Tibial artery (tissue), 4 donors: ENCODE results near the gene SHLD2.
A peak's percentile ranks its signal among the peaks of the same experiment; 100 is the strongest.
"Not testable (repeated sequence)": the region's sequence is repeated elsewhere in the genome, so short reads cannot be mapped to it uniquely, and the experiment has no call there.

Experiments used
- DNase-seq, 2 donors: peaks; one replicate each; pipeline ENCODE4 v3.0.0-alpha.2; 2019
- H3K27ac ChIP-seq, 2 donors: fragments of 200-600 bp; sonication (generic) in 1 of 2; 1 replicate in 1 of 2; 2 replicates in 1 of 2; pipeline ENCODE4 v1.5.1; 2018 to 2019; ENCODE audit warnings: mild to moderate bottlenecking in 1 of 2
- H3K27me3 ChIP-seq, 2 donors: fragments of 200-600 bp; sonication (generic) in 1 of 2; one replicate each; pipeline versions ENCODE4 v1.5.1 to v1.6.0; 2016 to 2019
- H3K36me3 ChIP-seq, 3 donors: fragments of 200-600 bp; sonication (generic) in 2 of 3; one replicate each; pipeline ENCODE4 v1.5.1; 2016 to 2019; ENCODE audit warnings: mild to moderate bottlenecking in 2 of 3
- H3K4me1 ChIP-seq, 4 donors: fragments of 200-600 bp; sonication (generic) in 2 of 4; 1 replicate in 3 of 4; 2 replicates in 1 of 4; pipeline ENCODE4 v1.5.1; 2016 to 2019
- H3K4me3 ChIP-seq, 2 donors: fragments of 200-600 bp; sonication (generic) in 1 of 2; 1 replicate in 1 of 2; 2 replicates in 1 of 2; pipeline ENCODE4 v1.5.1; 2018 to 2019; ENCODE audit warnings: mild to moderate bottlenecking in 2 of 2
- H3K9me3 ChIP-seq, 3 donors: fragments of 200-600 bp; sonication (generic) in 1 of 3; one replicate each; pipeline ENCODE4 v1.5.1; 2016 to 2019
- CTCF ChIP-seq, 2 experiments: fragments of 200-600 bp in 1 of 2; fragments of 450-650 bp in 1 of 2; IDR thresholded peaks; one replicate each; pipeline ENCODE4 v1.5.1; 2017 to 2019; ENCODE audit warnings: antibody characterized with exemption in 2 of 2, mild to moderate bottlenecking in 1 of 2, moderate library complexity in 1 of 2
- intact Hi-C: fragments of 100-400 bp; cut with DNase I; formaldehyde crosslinking; loops from one replicate; pipeline ENCODE4 v1.15.0; 2023; ENCODE audit warnings: low total_unique reads

Gene SHLD2

GRCh38 chr10:87149020-87149609 lies 54.1 kb downstream of the SHLD2 start:
- H3K4me1 ChIP-seq, H3K4me3 ChIP-seq, H3K36me3 ChIP-seq, DNase-seq, H3K27me3 ChIP-seq, intact Hi-C loops, H3K9me3 ChIP-seq, H3K27ac ChIP-seq: not testable (repeated sequence)
- TF ChIP-seq CTCF (IDR thresholded peaks at IDR 0.05), result peak in 1 of 2 experiments; percentile 4

- H3K36me3 ChIP-seq, H3K27me3 ChIP-seq, H3K27ac ChIP-seq, intact Hi-C loops, DNase-seq, H3K4me1 ChIP-seq, H3K4me3 ChIP-seq, H3K9me3 ChIP-seq: not testable (repeated sequence)
Observed at GRCh38 chr10:87151516-87151915, 56.5 kb downstream of the SHLD2 start.

- intact Hi-C loops, H3K27me3 ChIP-seq, H3K4me1 ChIP-seq, DNase-seq, H3K9me3 ChIP-seq, H3K4me3 ChIP-seq, H3K27ac ChIP-seq: not testable (repeated sequence)
- H3K36me3 ChIP-seq, result peaks cover 0 to 12% (median 0%) of the 10 kb centered on the region in 3 donors
Observed at GRCh38 chr10:87156841-87157240, 61.8 kb downstream of the SHLD2 start.

GRCh38 chr10:87157821-87158220 lies 62.8 kb downstream of the SHLD2 start:
- H3K36me3 ChIP-seq, result peaks cover 0 to 12% (median 0%) of the 10 kb centered on the region in 3 donors
- H3K27ac ChIP-seq, intact Hi-C loops, H3K4me3 ChIP-seq, DNase-seq, H3K9me3 ChIP-seq, H3K4me1 ChIP-seq, H3K27me3 ChIP-seq: not testable (repeated sequence)

- H3K4me1 ChIP-seq, H3K4me3 ChIP-seq, H3K36me3 ChIP-seq, intact Hi-C loops, H3K27ac ChIP-seq, H3K27me3 ChIP-seq, DNase-seq, H3K9me3 ChIP-seq: not testable (repeated sequence)
Observed at GRCh38 chr10:87162703-87163293, 67.8 kb downstream of the SHLD2 start.

GRCh38 chr10:87163414-87163813 lies 68.4 kb downstream of the SHLD2 start:
- intact Hi-C loops, H3K9me3 ChIP-seq, DNase-seq, H3K4me1 ChIP-seq, H3K36me3 ChIP-seq, H3K27ac ChIP-seq, H3K4me3 ChIP-seq, H3K27me3 ChIP-seq: not testable (repeated sequence)

- H3K9me3 ChIP-seq, intact Hi-C loops, H3K4me1 ChIP-seq, H3K27ac ChIP-seq, H3K27me3 ChIP-seq, DNase-seq, H3K4me3 ChIP-seq, H3K36me3 ChIP-seq: not testable (repeated sequence)
Observed at GRCh38 chr10:87169857-87170256, 74.9 kb downstream of the SHLD2 start.

- H3K36me3 ChIP-seq, H3K27ac ChIP-seq, intact Hi-C loops: not testable (repeated sequence)
Observed at GRCh38 chr10:87170705-87171104, 75.7 kb downstream of the SHLD2 start.

GRCh38 chr10:87171670-87172069 lies 76.7 kb downstream of the SHLD2 start:
- H3K9me3 ChIP-seq, DNase-seq, intact Hi-C loops, H3K4me1 ChIP-seq, H3K27me3 ChIP-seq, H3K27ac ChIP-seq, H3K36me3 ChIP-seq, H3K4me3 ChIP-seq: not testable (repeated sequence)

More at GRCh38 chr10:87170705-87171104, 75.7 kb downstream of the SHLD2 start:
- not testable (repeated sequence) for H3K4me3 ChIP-seq, H3K27me3 ChIP-seq, DNase-seq, H3K4me1 ChIP-seq, H3K9me3 ChIP-seq

- intact Hi-C loops, H3K27me3 ChIP-seq, DNase-seq, H3K9me3 ChIP-seq, H3K4me1 ChIP-seq, H3K36me3 ChIP-seq, H3K4me3 ChIP-seq, H3K27ac ChIP-seq: not testable (repeated sequence)
Observed at GRCh38 chr10:87172178-87172577, 77.2 kb downstream of the SHLD2 start.

- H3K27ac ChIP-seq, DNase-seq, H3K9me3 ChIP-seq, H3K4me3 ChIP-seq, intact Hi-C loops, H3K36me3 ChIP-seq, H3K4me1 ChIP-seq, H3K27me3 ChIP-seq: not testable (repeated sequence)
Observed at GRCh38 chr10:87177587-87177986, 82.6 kb downstream of the SHLD2 start.

GRCh38 chr10:87184421-87184820 lies 89.4 kb downstream of the SHLD2 start:
- H3K36me3 ChIP-seq, result peaks cover 13 to 17% (median 14%) of the 10 kb centered on the region in 3 donors
- H3K4me1 ChIP-seq, H3K9me3 ChIP-seq, H3K27me3 ChIP-seq, H3K4me3 ChIP-seq, intact Hi-C loops, H3K27ac ChIP-seq: not testable (repeated sequence)
- peak in 1 of 2 donors; percentile 30 for DNase-seq

GRCh38 chr10:87186016-87186415 lies 91.0 kb downstream of the SHLD2 start:
- intact Hi-C loops, H3K27me3 ChIP-seq: not testable (repeated sequence)
- peaks cover 13 to 20% (median 17%) of the 10 kb centered on the region in 3 donors for H3K36me3 ChIP-seq

GRCh38 chr10:87187573-87187972 lies 92.6 kb downstream of the SHLD2 start:
- DNase-seq, H3K4me3 ChIP-seq, H3K27ac ChIP-seq, intact Hi-C loops, H3K27me3 ChIP-seq, H3K4me1 ChIP-seq, H3K9me3 ChIP-seq: not testable (repeated sequence)
- peaks cover 13 to 26% (median 17%) of the 10 kb centered on the region in 3 donors for H3K36me3 ChIP-seq

More at GRCh38 chr10:87186016-87186415, 91.0 kb downstream of the SHLD2 start:
- DNase-seq, H3K27ac ChIP-seq, H3K4me1 ChIP-seq, H3K4me3 ChIP-seq, H3K9me3 ChIP-seq: not testable (repeated sequence)
